ENCODE measurements around the gene CST9L. TPM values are rescaled to one million over a fixed set of nuclear protein-coding genes. Genes with fewer than 3 reads are reported as not detected.

CST9L gene
- total RNA-seq, 1 experiment from 2014 or later: not detected

- Mint-ChIP-seq H3K36me3 (ENCODE audit: insufficient read depth, unreplicated experiment) (no peaks in the 10 kb centered on the region), H3K4me3 (ENCODE audit: low read depth, unreplicated experiment) (no peak overlapping the region), H3K27ac (ENCODE audit: unreplicated experiment) (no peak overlapping the region), H3K9me3 (ENCODE audit: low read depth, unreplicated experiment) (no peaks in the 10 kb centered on the region), H3K4me1 (ENCODE audit: low read depth, unreplicated experiment) (no peaks in the 10 kb centered on the region), H3K27me3 (ENCODE audit: unreplicated experiment) (no peaks in the 10 kb centered on the region)
- intact Hi-C loops (cut with micrococcal nuclease; ENCODE audit: unreplicated experiment): no loop called here
- no peak for DNase-seq
- no peak for TF ChIP-seq CTCF (IDR thresholded peaks at IDR 0.05; ENCODE audit: unreplicated experiment)
- CTCF ChIA-PET: no interaction called here
- no TSS peak for BruUV-seq (replicated peaks)
These were observed 34.0 kb upstream of the CST9L start for GRCh38 chr20:23602241-23602640.

- no peak overlapping the region for H3K27ac Mint-ChIP-seq (ENCODE audit: unreplicated experiment)
- no peak for TF ChIP-seq CTCF (IDR thresholded peaks at IDR 0.05; ENCODE audit: unreplicated experiment)
- intact Hi-C loops (cut with micrococcal nuclease; ENCODE audit: unreplicated experiment): no loop called here
- no peaks in the 10 kb centered on the region for H3K27me3 Mint-ChIP-seq (ENCODE audit: unreplicated experiment)
- no peaks in the 10 kb centered on the region for H3K9me3 Mint-ChIP-seq (ENCODE audit: low read depth, unreplicated experiment)
- no peaks in the 10 kb centered on the region for H3K4me1 Mint-ChIP-seq (ENCODE audit: low read depth, unreplicated experiment)
- H3K4me3 Mint-ChIP-seq (ENCODE audit: low read depth, unreplicated experiment): no peak overlapping the region
- H3K36me3 Mint-ChIP-seq (ENCODE audit: insufficient read depth, unreplicated experiment): no peaks in the 10 kb centered on the region
- CTCF ChIA-PET: no interaction called here
- DNase-seq: no peak
- no TSS peak for BruUV-seq (replicated peaks)
These were observed 33.4 kb upstream of the CST9L start for GRCh38 chr20:23601715-23602114.

- intact Hi-C loops (cut with micrococcal nuclease; ENCODE audit: unreplicated experiment): no loop called here
- TF ChIP-seq CTCF (IDR thresholded peaks at IDR 0.05; ENCODE audit: unreplicated experiment): no peak
- no peak for DNase-seq
- Mint-ChIP-seq H3K9me3 (ENCODE audit: low read depth, unreplicated experiment) (no peaks in the 10 kb centered on the region), H3K4me3 (ENCODE audit: low read depth, unreplicated experiment) (no peak overlapping the region), H3K36me3 (ENCODE audit: insufficient read depth, unreplicated experiment) (no peaks in the 10 kb centered on the region), H3K27me3 (ENCODE audit: unreplicated experiment) (no peaks in the 10 kb centered on the region), H3K27ac (ENCODE audit: unreplicated experiment) (no peak overlapping the region), H3K4me1 (ENCODE audit: low read depth, unreplicated experiment) (no peaks in the 10 kb centered on the region)
- BruUV-seq (replicated peaks): no TSS peak
- CTCF ChIA-PET: no interaction called here
These were observed 30.2 kb upstream of the CST9L start for GRCh38 chr20:23598481-23598880.

- no peak overlapping the region for H3K27ac Mint-ChIP-seq (ENCODE audit: unreplicated experiment)
- DNase-seq: no peak
- no peak for TF ChIP-seq CTCF (IDR thresholded peaks at IDR 0.05; ENCODE audit: unreplicated experiment)
- CTCF ChIA-PET: no interaction called here
- no peak overlapping the region for H3K4me3 Mint-ChIP-seq (ENCODE audit: low read depth, unreplicated experiment)
- H3K36me3 Mint-ChIP-seq (ENCODE audit: insufficient read depth, unreplicated experiment): no peaks in the 10 kb centered on the region
- no peaks in the 10 kb centered on the region for H3K4me1 Mint-ChIP-seq (ENCODE audit: low read depth, unreplicated experiment)
- no TSS peak for BruUV-seq (replicated peaks)
- intact Hi-C loops (cut with micrococcal nuclease; ENCODE audit: unreplicated experiment): no loop called here
- no peaks in the 10 kb centered on the region for H3K9me3 Mint-ChIP-seq (ENCODE audit: low read depth, unreplicated experiment)
- H3K27me3 Mint-ChIP-seq (ENCODE audit: unreplicated experiment): no peaks in the 10 kb centered on the region
These were observed 28.4 kb upstream of the CST9L start for GRCh38 chr20:23596579-23597250.
